ENCODE measurements around the gene DOC2A. TPM values are rescaled to one million over a fixed set of nuclear protein-coding genes. Genes with fewer than 3 reads are reported as not detected.

Gene DOC2A
- total and polyA plus RNA-seq, 2 donors from 2014 or later = 1.9 to 3.5 TPM

DNA sequence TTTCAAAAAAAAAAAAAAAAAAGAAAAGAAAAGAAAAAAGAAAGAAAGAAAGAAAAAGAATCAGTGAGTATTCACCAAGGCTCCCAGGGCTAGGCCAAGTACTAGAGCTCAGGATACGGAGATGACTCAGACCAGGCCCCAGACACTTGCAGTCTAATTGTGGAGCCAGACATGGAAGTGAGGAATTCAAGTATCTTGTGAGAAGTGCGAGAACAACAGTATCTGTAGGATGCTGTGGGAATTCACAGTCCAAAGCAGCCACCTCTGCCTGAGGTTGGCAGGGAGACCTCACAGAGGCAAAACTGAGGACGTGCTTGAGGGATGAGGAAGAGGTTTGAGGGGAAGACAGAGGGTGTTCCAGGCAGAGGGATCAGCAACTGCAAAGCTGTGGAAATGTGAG lies 40.7 kb upstream of the DOC2A start:
- TF ChIP-seq, protein P1, sequence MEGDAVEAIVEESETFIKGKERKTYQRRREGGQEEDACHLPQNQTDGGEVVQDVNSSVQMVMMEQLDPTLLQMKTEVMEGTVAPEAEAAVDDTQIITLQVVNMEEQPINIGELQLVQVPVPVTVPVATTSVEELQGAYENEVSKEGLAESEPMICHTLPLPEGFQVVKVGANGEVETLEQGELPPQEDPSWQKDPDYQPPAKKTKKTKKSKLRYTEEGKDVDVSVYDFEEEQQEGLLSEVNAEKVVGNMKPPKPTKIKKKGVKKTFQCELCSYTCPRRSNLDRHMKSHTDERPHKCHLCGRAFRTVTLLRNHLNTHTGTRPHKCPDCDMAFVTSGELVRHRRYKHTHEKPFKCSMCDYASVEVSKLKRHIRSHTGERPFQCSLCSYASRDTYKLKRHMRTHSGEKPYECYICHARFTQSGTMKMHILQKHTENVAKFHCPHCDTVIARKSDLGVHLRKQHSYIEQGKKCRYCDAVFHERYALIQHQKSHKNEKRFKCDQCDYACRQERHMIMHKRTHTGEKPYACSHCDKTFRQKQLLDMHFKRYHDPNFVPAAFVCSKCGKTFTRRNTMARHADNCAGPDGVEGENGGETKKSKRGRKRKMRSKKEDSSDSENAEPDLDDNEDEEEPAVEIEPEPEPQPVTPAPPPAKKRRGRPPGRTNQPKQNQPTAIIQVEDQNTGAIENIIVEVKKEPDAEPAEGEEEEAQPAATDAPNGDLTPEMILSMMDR (IDR thresholded peaks at IDR 0.05; ENCODE audit: borderline replicate concordance, extremely low read depth, insufficient read depth) = no peak
- Histone ChIP-seq H3K27me3 (ENCODE audit: control insufficient read depth, insufficient read depth, low read length) (no peaks in the 10 kb centered on the region), H3K9me3 (ENCODE audit: control insufficient read depth in 2 of 3, insufficient read depth in 1 of 3, low read length in 3 of 3) (no peaks in the 10 kb centered on the region), H3K27ac (ENCODE audit: low read depth in 2 of 2, low read length in 2 of 2) (no peak overlapping the region), H3K4me1 (ENCODE audit: control insufficient read depth in 2 of 3, insufficient read depth in 2 of 3, low read depth in 1 of 3, low read length in 3 of 3) (peaks cover 0 to 8% (median 4%) of the 10 kb centered on the region in 3 donors), H3K36me3 (ENCODE audit: control insufficient read depth in 2 of 3, insufficient read depth in 3 of 3, low read length in 3 of 3) (no peaks in the 10 kb centered on the region), H3K4me3 (ENCODE audit: low read length in 3 of 3) (no peak overlapping the region), H3K9ac (ENCODE audit: low read length in 3 of 3) (no peak overlapping the region)
- FAIRE-seq (no peak), DNase-seq (no peak)
- intact Hi-C loops (cut with DNase I) = no loop called here

DNA sequence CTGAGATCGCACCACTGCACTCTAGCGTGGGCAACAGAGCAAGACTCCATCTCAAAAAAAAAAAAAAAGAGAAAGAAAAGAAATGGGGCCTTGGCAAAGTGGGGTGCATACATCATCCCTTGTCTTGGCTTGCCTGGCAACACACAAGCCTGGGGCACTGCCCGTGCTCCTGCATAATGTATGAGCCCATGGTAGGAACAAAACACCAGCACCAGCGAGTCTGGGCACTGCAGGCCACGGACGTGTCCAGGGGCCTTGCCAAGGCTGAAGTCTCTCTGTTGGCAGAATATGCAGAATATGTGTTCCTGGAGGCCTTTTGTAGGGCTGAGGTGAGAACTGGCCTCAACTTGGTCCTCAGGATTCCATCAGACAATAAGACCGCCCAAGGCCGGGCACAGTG lies 39.0 kb upstream of the DOC2A start:
- DNase-seq = no peak
- TF ChIP-seq, protein P1 (IDR thresholded peaks at IDR 0.05; ENCODE audit: borderline replicate concordance, extremely low read depth, insufficient read depth) = no peak
- Histone ChIP-seq H3K4me1 (ENCODE audit: control insufficient read depth in 2 of 3, insufficient read depth in 2 of 3, low read depth in 1 of 3, low read length in 3 of 3) (peaks cover 2 to 8% (median 4%) of the 10 kb centered on the region in 3 donors), H3K27ac (ENCODE audit: low read depth in 2 of 2, low read length in 2 of 2) (no peak overlapping the region), H3K9me3 (ENCODE audit: control insufficient read depth in 2 of 3, insufficient read depth in 1 of 3, low read length in 3 of 3) (peaks cover 0 to 3% (median 0%) of the 10 kb centered on the region in 3 donors), H3K9ac (ENCODE audit: low read length in 3 of 3) (no peak overlapping the region), H3K27me3 (ENCODE audit: control insufficient read depth, insufficient read depth, low read length) (no peaks in the 10 kb centered on the region), H3K4me3 (ENCODE audit: low read length in 3 of 3) (no peak overlapping the region), H3K36me3 (ENCODE audit: control insufficient read depth in 2 of 3, insufficient read depth in 3 of 3, low read length in 3 of 3) (no peaks in the 10 kb centered on the region)
- intact Hi-C loops (cut with DNase I) = no loop called here
- no peak for FAIRE-seq

DNA sequence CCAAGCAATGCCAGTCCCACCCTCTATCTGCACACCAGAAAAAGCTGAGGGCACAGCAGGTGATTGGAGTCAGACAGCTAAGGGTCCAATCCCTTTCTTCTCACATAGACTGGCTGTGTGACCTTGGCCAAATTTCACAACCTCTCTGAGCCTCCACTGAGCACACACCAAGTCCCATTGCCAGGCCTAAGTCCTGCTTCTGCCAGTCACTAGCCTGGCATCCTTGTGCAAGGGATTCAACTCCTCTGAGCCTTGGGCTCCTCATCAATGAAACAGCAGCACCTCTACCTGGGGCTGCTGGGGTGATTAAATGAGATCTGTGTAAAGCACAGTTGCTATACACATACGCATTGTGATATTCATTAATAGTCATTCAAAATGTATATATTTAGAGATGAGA lies 35.8 kb upstream of the DOC2A start:
- Histone ChIP-seq H3K4me3 (ENCODE audit: low read length in 3 of 3) (no peak overlapping the region), H3K9ac (ENCODE audit: low read length in 3 of 3) (no peak overlapping the region), H3K27me3 (ENCODE audit: control insufficient read depth, insufficient read depth, low read length) (no peaks in the 10 kb centered on the region), H3K4me1 (ENCODE audit: control insufficient read depth in 2 of 3, insufficient read depth in 2 of 3, low read depth in 1 of 3, low read length in 3 of 3) (peaks cover 0 to 2% (median 0%) of the 10 kb centered on the region in 3 donors), H3K9me3 (ENCODE audit: control insufficient read depth in 2 of 3, insufficient read depth in 1 of 3, low read length in 3 of 3) (peaks cover 0 to 3% (median 0%) of the 10 kb centered on the region in 3 donors), H3K36me3 (ENCODE audit: control insufficient read depth in 2 of 3, insufficient read depth in 3 of 3, low read length in 3 of 3) (no peaks in the 10 kb centered on the region), H3K27ac (ENCODE audit: low read depth in 2 of 2, low read length in 2 of 2) (no peak overlapping the region)
- FAIRE-seq (no peak), DNase-seq (no peak)
- intact Hi-C loops (cut with DNase I) = no loop called here
- TF ChIP-seq, protein P1 (IDR thresholded peaks at IDR 0.05; ENCODE audit: borderline replicate concordance, extremely low read depth, insufficient read depth) = no peak

DNA sequence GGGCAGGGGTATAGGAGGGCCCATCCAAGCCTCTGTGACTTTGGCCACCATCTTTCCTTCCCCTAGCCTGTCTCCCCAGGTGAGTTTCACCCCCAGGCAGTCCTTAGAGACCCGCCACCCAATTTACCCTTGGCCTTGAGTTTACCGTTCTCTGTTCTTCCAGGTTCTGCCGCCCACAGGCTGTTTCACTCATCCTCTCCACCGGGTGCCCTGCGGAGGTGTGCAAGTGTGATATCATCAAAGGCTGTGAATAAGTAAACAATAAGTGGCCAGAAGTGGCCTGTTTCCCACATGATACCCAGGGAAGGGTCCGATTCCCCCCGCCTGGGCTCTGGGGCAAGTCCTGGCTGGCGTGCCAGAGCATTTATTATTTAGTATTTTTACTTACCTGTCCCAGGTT lies 35.4 kb upstream of the DOC2A start:
- Histone ChIP-seq H3K27me3 (ENCODE audit: control insufficient read depth, insufficient read depth, low read length) (no peaks in the 10 kb centered on the region), H3K9me3 (ENCODE audit: control insufficient read depth in 2 of 3, insufficient read depth in 1 of 3, low read length in 3 of 3) (peaks cover 0 to 3% (median 0%) of the 10 kb centered on the region in 3 donors), H3K27ac (ENCODE audit: low read depth in 2 of 2, low read length in 2 of 2) (no peak overlapping the region), H3K4me1 (ENCODE audit: control insufficient read depth in 2 of 3, insufficient read depth in 2 of 3, low read depth in 1 of 3, low read length in 3 of 3) (peaks cover 0 to 2% (median 0%) of the 10 kb centered on the region in 3 donors), H3K36me3 (ENCODE audit: control insufficient read depth in 2 of 3, insufficient read depth in 3 of 3, low read length in 3 of 3) (no peaks in the 10 kb centered on the region), H3K9ac (ENCODE audit: low read length in 3 of 3) (no peak overlapping the region), H3K4me3 (ENCODE audit: low read length in 3 of 3) (no peak overlapping the region)
- intact Hi-C loops (cut with DNase I) = no loop called here
- FAIRE-seq (no peak), DNase-seq (no peak)
- TF ChIP-seq, protein P1 (IDR thresholded peaks at IDR 0.05; ENCODE audit: borderline replicate concordance, extremely low read depth, insufficient read depth) = no peak

Measured in kidney (tissue), 14 donors.